Measurements from ENCODE around the gene MACF1.

- TF ChIP-seq CTCF (IDR thresholded peaks at IDR 0.05) (no peak), POLR2AphosphoS5 (IDR thresholded peaks at IDR 0.05) (no peak)
Measured at GRCh38 chr1:39489567-39490239, 285.2 kb downstream of the MACF1 start.

All from breast epithelium (tissue), 3 donors.